Measurements from ENCODE around the gene DIAPH3.

Gene DIAPH3

GRCh38 chr13:59960683-59961082 is 203.0 kb downstream of the DIAPH3 start:
- DNase-seq (ENCODE audit: low read depth, low spot score), result no peak

GRCh38 chr13:59957438-59957837 is 206.3 kb downstream of the DIAPH3 start:
- no peak for DNase-seq (ENCODE audit: low read depth, low spot score)

GRCh38 chr13:59954601-59955000 is 209.1 kb downstream of the DIAPH3 start:
- DNase-seq (ENCODE audit: low read depth, low spot score), result no peak

GRCh38 chr13:59951011-59951410 is 212.7 kb downstream of the DIAPH3 start:
- peak; percentile 28 for DNase-seq (ENCODE audit: low read depth, low spot score)

GRCh38 chr13:59950266-59950665 is 213.5 kb downstream of the DIAPH3 start:
- no peak for DNase-seq (ENCODE audit: low read depth, low spot score)

- no peak for DNase-seq (ENCODE audit: low read depth, low spot score)
Measured at GRCh38 chr13:59948686-59949085, 215.0 kb downstream of the DIAPH3 start.

- no peak for DNase-seq (ENCODE audit: low read depth, low spot score)
Measured at GRCh38 chr13:59946944-59947343, 216.8 kb downstream of the DIAPH3 start.

GRCh38 chr13:59931621-59932020 is 232.1 kb downstream of the DIAPH3 start:
- no peak for DNase-seq (ENCODE audit: low read depth, low spot score)

GRCh38 chr13:59924256-59924655 is 239.5 kb downstream of the DIAPH3 start:
- no peak for DNase-seq (ENCODE audit: low read depth, low spot score)

- DNase-seq (ENCODE audit: low read depth, low spot score), result no peak
Measured at GRCh38 chr13:59915252-59915651, 248.5 kb downstream of the DIAPH3 start.

GRCh38 chr13:59914556-59914955 is 249.2 kb downstream of the DIAPH3 start:
- DNase-seq (ENCODE audit: low read depth, low spot score), result no peak

- DNase-seq (ENCODE audit: low read depth, low spot score), result peak; percentile 24
Measured at GRCh38 chr13:59906413-59907049, 257.2 kb downstream of the DIAPH3 start.

- no peak for DNase-seq (ENCODE audit: low read depth, low spot score)
Measured at GRCh38 chr13:59901191-59901590, 262.5 kb downstream of the DIAPH3 start.

GRCh38 chr13:59898066-59898465 is 265.7 kb downstream of the DIAPH3 start:
- no peak for DNase-seq (ENCODE audit: low read depth, low spot score)

- no peak for DNase-seq (ENCODE audit: low read depth, low spot score)
Measured at GRCh38 chr13:59893266-59893665, 270.5 kb downstream of the DIAPH3 start.

- DNase-seq (ENCODE audit: low read depth, low spot score), result no peak
Measured at GRCh38 chr13:59891053-59891452, 272.7 kb downstream of the DIAPH3 start.

GRCh38 chr13:59890054-59890453 is 273.7 kb downstream of the DIAPH3 start:
- no peak for DNase-seq (ENCODE audit: low read depth, low spot score)

- DNase-seq (ENCODE audit: low read depth, low spot score), result no peak
Measured at GRCh38 chr13:59888408-59888807, 275.3 kb downstream of the DIAPH3 start.

GRCh38 chr13:59885076-59885475 is 278.7 kb downstream of the DIAPH3 start:
- DNase-seq (ENCODE audit: low read depth, low spot score), result no peak

- DNase-seq (ENCODE audit: low read depth, low spot score), result no peak
Measured at GRCh38 chr13:59883885-59884284, 279.8 kb downstream of the DIAPH3 start.

- no peak for DNase-seq (ENCODE audit: low read depth, low spot score)
Measured at GRCh38 chr13:59880468-59880867, 283.3 kb downstream of the DIAPH3 start.

- no peak for DNase-seq (ENCODE audit: low read depth, low spot score)
Measured at GRCh38 chr13:59879281-59879680, 284.4 kb downstream of the DIAPH3 start.

GRCh38 chr13:59877933-59878332 is 285.8 kb downstream of the DIAPH3 start:
- no peak for DNase-seq (ENCODE audit: low read depth, low spot score)

- DNase-seq (ENCODE audit: low read depth, low spot score), result no peak
Measured at GRCh38 chr13:59874973-59875372, 288.8 kb downstream of the DIAPH3 start.

Data from smooth muscle cell of the brain vasculature (primary cell).